Stimulated activated CD4-positive, alpha-beta T cell treated with anti-CD3 and anti-CD28 coated beads, Interleukin-15, amount 100 ng/mL, for 24 hours (primary cell): Measurements from ENCODE around the gene ATP8B3.

Experiments used
- DNase-seq: peaks from one replicate; pipeline ENCODE4 v3.0.0-alpha.2; 2020

Gene ATP8B3

GRCh38 chr19:1794424-1795172, 17.5 kb downstream of the ATP8B3 start:
- no peak for DNase-seq

GRCh38 chr19:1791879-1792278, 20.2 kb downstream of the ATP8B3 start:
- no peak for DNase-seq

- no peak for DNase-seq
These were observed 21.9 kb downstream of the ATP8B3 start for GRCh38 chr19:1790054-1790792.

- DNase-seq, result no peak
These were observed 22.6 kb downstream of the ATP8B3 start for GRCh38 chr19:1789261-1790041.

GRCh38 chr19:1787116-1787515, 25.0 kb downstream of the ATP8B3 start:
- no peak for DNase-seq

GRCh38 chr19:1786668-1787067, 25.4 kb downstream of the ATP8B3 start:
- DNase-seq, result no peak

GRCh38 chr19:1785310-1785709, 26.8 kb downstream of the ATP8B3 start:
- no peak for DNase-seq

- no peak for DNase-seq
These were observed 28.2 kb downstream of the ATP8B3 start for GRCh38 chr19:1783874-1784273.

GRCh38 chr19:1783354-1783753, 28.7 kb downstream of the ATP8B3 start:
- DNase-seq, result no peak

GRCh38 chr19:1782521-1782920, 29.6 kb downstream of the ATP8B3 start:
- DNase-seq, result no peak

GRCh38 chr19:1780272-1780958, 31.7 kb downstream of the ATP8B3 start:
- no peak for DNase-seq

- no peak for DNase-seq
These were observed 32.5 kb downstream of the ATP8B3 start for GRCh38 chr19:1779574-1779973.

- no peak for DNase-seq
These were observed 34.9 kb downstream of the ATP8B3 start for GRCh38 chr19:1777149-1777548.

GRCh38 chr19:1776606-1777147, 35.4 kb downstream of the ATP8B3 start:
- no peak for DNase-seq

- no peak for DNase-seq
These were observed 36.0 kb downstream of the ATP8B3 start for GRCh38 chr19:1775951-1776605.

- DNase-seq, result peak; percentile 32
These were observed 36.9 kb downstream of the ATP8B3 start for GRCh38 chr19:1774989-1775772.

GRCh38 chr19:1773184-1773583, 38.9 kb downstream of the ATP8B3 start:
- no peak for DNase-seq

GRCh38 chr19:1770866-1771576, 41.1 kb downstream of the ATP8B3 start:
- DNase-seq, result no peak

GRCh38 chr19:1769645-1769985, 42.5 kb downstream of the ATP8B3 start:
- DNase-seq, result no peak

- no peak for DNase-seq
These were observed 43.0 kb downstream of the ATP8B3 start for GRCh38 chr19:1768918-1769644.
